Type B pancreatic cell (in vitro differentiated cells): ENCODE measurements around the gene PSMD7. TPM values are rescaled to one million over a fixed set of nuclear protein-coding genes. Genes with fewer than 3 reads are reported as not detected.

ENCODE experiments used
- DNase-seq: peaks from one replicate; pipeline ENCODE4 v3.0.0; 2021; ENCODE audit warnings: mixed read lengths; ENCODE audit not compliant: unreplicated experiment; ENCODE audit errors: extremely low spot score
- H3K27ac Mint-ChIP-seq: 2 replicates; pipeline ENCODE4 v1.8.0; 2021; ENCODE audit warnings: mild to moderate bottlenecking, mixed read lengths
- H3K27me3 Mint-ChIP-seq: 2 replicates; pipeline ENCODE4 v1.8.0; 2021; ENCODE audit warnings: mixed read lengths
- H3K36me3 Mint-ChIP-seq: 2 replicates; pipeline ENCODE4 v1.8.0; 2021; ENCODE audit warnings: mixed read lengths
- H3K4me1 Mint-ChIP-seq: one replicate; pipeline ENCODE4 v1.8.0; 2021; ENCODE audit warnings: mixed read lengths; ENCODE audit not compliant: unreplicated experiment
- H3K4me3 Mint-ChIP-seq: 2 replicates; pipeline ENCODE4 v1.8.0; 2021; ENCODE audit warnings: mild to moderate bottlenecking, mixed read lengths
- H3K9me3 Mint-ChIP-seq: 2 replicates; pipeline ENCODE4 v1.8.0; 2021; ENCODE audit warnings: mixed read lengths
- total RNA-seq: library from RNA; stranded (reverse); gene quantifications from 2 replicates; pipeline ENCODE4 v1.2.1, GENCODE V29; 2021; ENCODE audit warnings: low replicate concordance
- TF ChIP-seq, protein P1 (sequence below): fragments of 200-600 bp; sonication (generic); conservative IDR thresholded peaks from 2 replicates; pipeline ENCODE4 v1.5.0; 2021; ENCODE audit warnings: antibody characterized with exemption, mild to moderate bottlenecking

Gene PSMD7
- total RNA-seq, 1 donor from 2014 or later, result 91.3 TPM

DNA sequence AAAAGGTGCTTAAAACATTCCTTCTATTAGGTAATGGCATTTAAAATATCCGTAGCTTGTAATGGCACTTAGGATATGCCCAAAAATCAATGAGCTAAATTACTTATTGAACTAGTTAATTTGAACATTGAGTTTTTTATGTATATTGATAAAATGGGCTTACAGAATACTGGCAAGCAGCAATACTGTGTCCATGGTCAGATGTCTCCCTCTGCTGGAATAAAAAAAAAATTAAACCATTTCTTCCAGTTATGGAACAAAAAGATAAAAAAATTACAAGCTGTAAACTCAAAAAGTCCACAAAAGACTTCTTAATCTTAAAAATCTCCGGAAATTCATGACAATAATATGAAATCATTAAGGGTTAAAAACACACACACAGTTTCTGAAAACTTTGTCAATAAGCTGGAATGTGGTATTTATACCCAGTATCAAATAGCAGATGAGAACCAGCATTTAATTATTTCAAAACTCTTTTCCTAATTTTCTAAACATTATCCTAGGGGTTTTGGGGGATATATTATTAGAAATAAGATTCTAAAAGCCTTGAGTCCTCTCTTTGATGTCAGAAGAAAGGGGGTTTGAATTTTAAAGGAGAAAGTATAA is 21.5 kb upstream of the PSMD7 start:
- Mint-ChIP-seq H3K27me3 (peaks cover 11% of the 10 kb centered on the region), H3K27ac (no peak overlapping the region), H3K4me3 (no peak overlapping the region), H3K9me3 (no peaks in the 10 kb centered on the region), H3K4me1 (no peaks in the 10 kb centered on the region), H3K36me3 (no peaks in the 10 kb centered on the region)
- DNase-seq, result no peak
- TF ChIP-seq, protein P1, sequence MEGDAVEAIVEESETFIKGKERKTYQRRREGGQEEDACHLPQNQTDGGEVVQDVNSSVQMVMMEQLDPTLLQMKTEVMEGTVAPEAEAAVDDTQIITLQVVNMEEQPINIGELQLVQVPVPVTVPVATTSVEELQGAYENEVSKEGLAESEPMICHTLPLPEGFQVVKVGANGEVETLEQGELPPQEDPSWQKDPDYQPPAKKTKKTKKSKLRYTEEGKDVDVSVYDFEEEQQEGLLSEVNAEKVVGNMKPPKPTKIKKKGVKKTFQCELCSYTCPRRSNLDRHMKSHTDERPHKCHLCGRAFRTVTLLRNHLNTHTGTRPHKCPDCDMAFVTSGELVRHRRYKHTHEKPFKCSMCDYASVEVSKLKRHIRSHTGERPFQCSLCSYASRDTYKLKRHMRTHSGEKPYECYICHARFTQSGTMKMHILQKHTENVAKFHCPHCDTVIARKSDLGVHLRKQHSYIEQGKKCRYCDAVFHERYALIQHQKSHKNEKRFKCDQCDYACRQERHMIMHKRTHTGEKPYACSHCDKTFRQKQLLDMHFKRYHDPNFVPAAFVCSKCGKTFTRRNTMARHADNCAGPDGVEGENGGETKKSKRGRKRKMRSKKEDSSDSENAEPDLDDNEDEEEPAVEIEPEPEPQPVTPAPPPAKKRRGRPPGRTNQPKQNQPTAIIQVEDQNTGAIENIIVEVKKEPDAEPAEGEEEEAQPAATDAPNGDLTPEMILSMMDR, result peak; percentile 86

DNA sequence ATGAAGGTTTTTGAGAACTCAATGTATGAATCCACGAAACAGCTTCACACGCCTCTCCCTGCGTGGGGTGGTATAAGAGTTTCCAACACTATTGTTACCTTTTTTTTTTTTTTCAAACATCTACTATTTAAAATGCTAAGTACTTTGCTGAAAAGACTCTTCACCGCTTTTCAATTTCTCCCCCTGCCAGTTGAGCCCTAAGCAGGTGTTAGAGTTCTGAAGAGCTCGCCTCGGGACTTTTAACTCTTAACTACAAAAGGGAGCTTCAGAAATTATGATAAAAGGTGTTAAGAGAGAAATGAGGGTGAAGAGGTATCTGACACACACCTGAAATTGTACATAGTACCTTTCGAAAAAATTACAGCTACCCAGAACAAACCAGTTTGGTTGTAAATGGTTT is 20.9 kb upstream of the PSMD7 start:
- Mint-ChIP-seq H3K4me3 (no peak overlapping the region), H3K27me3 (peaks cover 11% of the 10 kb centered on the region), H3K9me3 (no peaks in the 10 kb centered on the region), H3K27ac (no peak overlapping the region), H3K4me1 (no peaks in the 10 kb centered on the region), H3K36me3 (no peaks in the 10 kb centered on the region)
- DNase-seq, result no peak
- TF ChIP-seq, protein P1, result no peak

DNA sequence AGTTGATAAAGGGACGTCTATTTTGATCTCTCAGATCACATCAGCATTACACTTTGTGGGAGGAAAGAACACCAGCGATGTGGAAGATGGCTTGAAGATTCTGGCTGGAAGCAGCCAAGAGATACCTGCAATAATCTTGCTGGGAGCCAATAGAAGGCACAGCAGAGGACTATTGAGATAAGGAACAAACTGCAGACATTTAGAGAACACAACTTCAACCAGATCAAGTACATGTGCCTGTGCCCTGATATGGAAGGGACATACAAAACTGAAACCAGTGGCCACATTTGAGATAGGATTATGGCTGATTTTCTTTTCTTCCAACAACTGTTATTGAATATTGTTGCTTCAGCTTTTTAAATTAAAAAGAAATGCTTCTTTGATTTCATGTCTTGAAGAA is 18.6 kb upstream of the PSMD7 start:
- DNase-seq, result no peak
- H3K4me1 Mint-ChIP-seq, result peaks cover 9% of the 10 kb centered on the region
- H3K9me3 Mint-ChIP-seq, result no peaks in the 10 kb centered on the region
- no peak overlapping the region for H3K27ac Mint-ChIP-seq
- H3K36me3 Mint-ChIP-seq, result peaks cover 1% of the 10 kb centered on the region
- TF ChIP-seq, protein P1, result no peak
- no peak overlapping the region for H3K4me3 Mint-ChIP-seq
- peaks cover 11% of the 10 kb centered on the region for H3K27me3 Mint-ChIP-seq

DNA sequence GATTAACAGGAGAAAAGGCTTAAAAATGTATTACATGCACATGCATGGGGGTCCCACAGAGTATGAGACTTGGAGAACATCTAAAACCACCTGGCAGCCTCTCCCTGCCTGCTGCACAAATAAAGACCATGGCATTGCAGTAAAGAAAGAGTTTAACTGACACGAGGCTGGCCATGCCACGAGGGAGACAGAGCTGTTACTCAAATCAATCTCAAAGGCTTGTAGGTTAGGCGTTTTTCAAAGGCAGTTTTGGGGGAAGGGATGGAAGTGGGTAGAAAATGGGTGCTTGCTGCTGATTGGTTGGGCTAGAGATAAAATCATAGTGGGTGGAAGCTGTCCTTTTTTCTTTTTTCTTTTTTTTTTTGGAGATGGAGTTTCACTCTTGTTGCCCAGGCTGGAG is 17.3 kb upstream of the PSMD7 start:
- DNase-seq, result no peak
- TF ChIP-seq, protein P1, result no peak
- Mint-ChIP-seq H3K4me3 (no peak overlapping the region), H3K27me3 (peaks cover 11% of the 10 kb centered on the region), H3K9me3 (no peaks in the 10 kb centered on the region), H3K27ac (no peak overlapping the region), H3K4me1 (peaks cover 9% of the 10 kb centered on the region), H3K36me3 (peaks cover 3% of the 10 kb centered on the region)

DNA sequence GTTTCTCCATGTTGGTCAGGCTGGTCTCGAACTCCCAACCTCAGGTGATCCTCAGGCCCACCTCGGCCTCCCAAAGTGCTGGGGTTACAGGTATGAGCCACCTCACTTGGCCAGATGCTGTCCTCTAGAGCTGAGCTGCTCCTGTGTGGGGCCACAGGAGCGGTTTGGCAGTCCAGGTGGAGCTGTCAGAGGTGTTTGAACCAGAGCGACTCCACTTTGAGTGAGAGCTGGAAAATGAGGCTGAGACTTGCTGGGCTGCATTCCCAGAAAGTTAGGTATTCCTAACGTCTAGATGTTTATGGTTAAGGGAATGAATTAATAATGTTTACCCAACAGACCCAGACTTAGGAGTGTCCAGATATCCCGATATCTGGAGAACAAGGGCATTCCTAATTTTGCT is 16.8 kb upstream of the PSMD7 start:
- peaks cover 3% of the 10 kb centered on the region for H3K36me3 Mint-ChIP-seq
- peaks cover 9% of the 10 kb centered on the region for H3K4me1 Mint-ChIP-seq
- H3K9me3 Mint-ChIP-seq, result no peaks in the 10 kb centered on the region
- H3K27ac Mint-ChIP-seq, result no peak overlapping the region
- H3K27me3 Mint-ChIP-seq, result peaks cover 11% of the 10 kb centered on the region
- DNase-seq, result no peak
- TF ChIP-seq, protein P1, result no peak
- H3K4me3 Mint-ChIP-seq, result no peak overlapping the region

DNA sequence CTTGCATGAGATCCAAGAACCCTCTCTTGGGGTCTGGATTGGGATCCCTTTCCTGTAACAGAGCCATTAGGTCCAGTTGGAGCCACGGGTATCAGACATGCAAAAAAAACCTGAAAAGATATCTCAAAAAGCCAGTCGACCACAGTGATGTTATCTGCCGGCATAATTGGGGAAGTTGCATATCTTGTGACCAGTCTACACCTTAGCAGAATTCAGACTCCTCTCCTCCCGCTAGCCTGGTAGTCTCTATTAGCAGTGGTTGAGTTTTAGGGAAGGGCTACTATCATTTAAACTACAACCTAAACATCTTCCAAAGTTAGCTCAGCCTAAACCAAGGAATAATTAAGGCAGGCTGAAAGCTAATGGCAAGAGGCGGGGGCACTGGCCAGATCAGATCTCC is 16.2 kb upstream of the PSMD7 start:
- peaks cover 9% of the 10 kb centered on the region for H3K4me1 Mint-ChIP-seq
- peaks cover 8% of the 10 kb centered on the region for H3K27me3 Mint-ChIP-seq
- no peak overlapping the region for H3K4me3 Mint-ChIP-seq
- H3K9me3 Mint-ChIP-seq, result no peaks in the 10 kb centered on the region
- H3K36me3 Mint-ChIP-seq, result peaks cover 3% of the 10 kb centered on the region
- TF ChIP-seq, protein P1, result no peak
- DNase-seq, result no peak
- no peak overlapping the region for H3K27ac Mint-ChIP-seq
